ENCODE data around the gene EDA.

EDA gene

DNA sequence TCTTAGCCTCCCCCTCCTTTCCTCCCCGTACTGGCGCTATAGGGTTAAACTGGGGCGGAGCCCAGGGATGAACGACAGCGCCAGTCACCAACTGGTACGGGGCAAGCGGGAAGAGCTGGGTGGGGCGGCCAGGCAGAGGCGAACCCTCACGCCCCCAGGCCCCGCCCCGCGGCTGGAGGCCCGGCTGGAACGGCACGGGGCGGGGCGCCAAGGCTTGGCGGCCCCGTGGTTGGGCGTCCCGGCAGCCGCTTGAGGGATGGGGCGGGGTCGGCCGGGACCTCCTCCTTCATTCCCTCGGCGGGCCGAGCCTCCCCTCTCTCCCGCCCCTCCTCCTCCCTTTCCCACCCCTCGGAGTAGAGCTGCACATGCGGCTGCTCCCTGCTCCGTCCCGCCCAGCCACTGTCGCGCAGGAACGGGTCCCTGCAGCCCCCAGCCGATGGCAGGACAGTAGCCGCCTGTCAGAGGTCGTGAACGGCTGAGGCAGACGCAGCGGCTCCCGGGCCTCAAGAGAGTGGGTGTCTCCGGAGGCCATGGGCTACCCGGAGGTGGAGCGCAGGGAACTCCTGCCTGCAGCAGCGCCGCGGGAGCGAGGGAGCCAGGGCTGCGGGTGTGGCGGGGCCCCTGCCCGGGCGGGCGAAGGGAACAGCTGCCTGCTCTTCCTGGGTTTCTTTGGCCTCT is at the start of gene EDA:
EDA (plus strand) TSS at position 335 of the 678 bp plus-strand sequence.
- peak; percentile 89 for DNase-seq (ENCODE audit: low read depth)
- peak within 1 kb of the TSS; percentile 67 for H3K4me3 ChIP-seq (replicated peaks; ENCODE audit: low read depth, low read length)
- TF ChIP-seq, protein P1, sequence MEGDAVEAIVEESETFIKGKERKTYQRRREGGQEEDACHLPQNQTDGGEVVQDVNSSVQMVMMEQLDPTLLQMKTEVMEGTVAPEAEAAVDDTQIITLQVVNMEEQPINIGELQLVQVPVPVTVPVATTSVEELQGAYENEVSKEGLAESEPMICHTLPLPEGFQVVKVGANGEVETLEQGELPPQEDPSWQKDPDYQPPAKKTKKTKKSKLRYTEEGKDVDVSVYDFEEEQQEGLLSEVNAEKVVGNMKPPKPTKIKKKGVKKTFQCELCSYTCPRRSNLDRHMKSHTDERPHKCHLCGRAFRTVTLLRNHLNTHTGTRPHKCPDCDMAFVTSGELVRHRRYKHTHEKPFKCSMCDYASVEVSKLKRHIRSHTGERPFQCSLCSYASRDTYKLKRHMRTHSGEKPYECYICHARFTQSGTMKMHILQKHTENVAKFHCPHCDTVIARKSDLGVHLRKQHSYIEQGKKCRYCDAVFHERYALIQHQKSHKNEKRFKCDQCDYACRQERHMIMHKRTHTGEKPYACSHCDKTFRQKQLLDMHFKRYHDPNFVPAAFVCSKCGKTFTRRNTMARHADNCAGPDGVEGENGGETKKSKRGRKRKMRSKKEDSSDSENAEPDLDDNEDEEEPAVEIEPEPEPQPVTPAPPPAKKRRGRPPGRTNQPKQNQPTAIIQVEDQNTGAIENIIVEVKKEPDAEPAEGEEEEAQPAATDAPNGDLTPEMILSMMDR (IDR thresholded peaks at IDR 0.05; ENCODE audit: low read length, missing control alignments) = no peak

DNA sequence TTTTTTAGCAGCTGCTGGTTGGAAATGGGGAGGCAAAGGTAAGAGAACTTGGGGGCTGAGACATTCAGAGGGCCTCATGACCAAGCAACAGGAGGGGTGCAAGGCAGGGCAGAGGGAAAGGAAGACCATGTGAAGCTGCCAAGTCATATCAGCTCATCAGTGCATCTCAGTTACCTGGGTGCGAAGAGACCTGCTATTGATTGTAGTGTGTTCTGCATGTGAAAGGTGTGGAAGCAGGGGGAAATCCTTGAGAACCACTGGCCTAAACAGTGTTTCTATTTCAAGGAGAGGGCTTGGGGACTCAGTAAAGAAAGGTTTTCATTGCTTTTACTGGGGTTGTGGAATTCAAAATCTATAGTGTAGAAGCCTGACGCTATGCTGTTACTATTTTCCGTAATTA is 47.1 kb upstream of the EDA start:
- TF ChIP-seq, protein P1 (IDR thresholded peaks at IDR 0.05; ENCODE audit: low read length, missing control alignments) = no peak
- no peak for DNase-seq (ENCODE audit: low read depth)
- no peak overlapping the region for H3K4me3 ChIP-seq (replicated peaks; ENCODE audit: low read depth, low read length)

DNA sequence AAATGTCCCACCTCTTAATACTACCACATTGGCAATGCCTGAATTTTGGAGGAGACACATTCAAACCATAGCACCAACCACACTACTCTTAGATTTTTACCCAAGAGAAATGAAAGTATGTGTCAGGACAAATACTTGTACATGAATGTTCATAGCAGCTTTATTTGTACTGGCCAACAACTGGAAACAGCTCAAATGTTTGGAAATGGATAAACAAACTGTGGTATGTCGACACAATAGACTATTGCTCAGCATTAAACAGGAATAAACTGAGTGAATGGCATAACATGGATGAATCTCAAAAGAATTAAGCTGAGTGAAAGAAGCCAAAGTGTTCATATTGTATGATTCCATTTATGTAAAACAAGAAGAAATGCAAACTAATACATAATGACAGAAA is 18.5 kb upstream of the EDA start:
- peak; percentile 53 for DNase-seq (ENCODE audit: low read depth)
- TF ChIP-seq, protein P1 (IDR thresholded peaks at IDR 0.05; ENCODE audit: low read length, missing control alignments) = no peak
- no peak overlapping the region for H3K4me3 ChIP-seq (replicated peaks; ENCODE audit: low read depth, low read length)

GRCh38 chrX:69600182-69600581 is 15.7 kb upstream of the EDA start:
- H3K4me3 ChIP-seq (replicated peaks; ENCODE audit: low read depth, low read length) = no peak overlapping the region
- TF ChIP-seq, protein P1 (IDR thresholded peaks at IDR 0.05; ENCODE audit: low read length, missing control alignments) = no peak
- DNase-seq (ENCODE audit: low read depth) = no peak

- DNase-seq (ENCODE audit: low read depth) = peak; percentile 73
- TF ChIP-seq, protein P1 (IDR thresholded peaks at IDR 0.05; ENCODE audit: low read length, missing control alignments) = no peak
- no peak overlapping the region for H3K4me3 ChIP-seq (replicated peaks; ENCODE audit: low read depth, low read length)
These were observed 12.2 kb upstream of the EDA start for GRCh38 chrX:69603566-69604194.

GRCh38 chrX:69605521-69605920 is 10.4 kb upstream of the EDA start:
- DNase-seq (ENCODE audit: low read depth) = no peak
- H3K4me3 ChIP-seq (replicated peaks; ENCODE audit: low read depth, low read length) = no peak overlapping the region
- TF ChIP-seq, protein P1 (IDR thresholded peaks at IDR 0.05; ENCODE audit: low read length, missing control alignments) = no peak

- no peak for DNase-seq (ENCODE audit: low read depth)
- TF ChIP-seq, protein P1 (IDR thresholded peaks at IDR 0.05; ENCODE audit: low read length, missing control alignments) = no peak
- no peak overlapping the region for H3K4me3 ChIP-seq (replicated peaks; ENCODE audit: low read depth, low read length)
These were observed 8.3 kb upstream of the EDA start for GRCh38 chrX:69607616-69608015.

Measured in fibroblast of pulmonary artery (primary cell).